ENCODE measurements around the gene TPPP.

The TPPP gene

GRCh38 chr5:664994-665360 lies 28.2 kb downstream of the TPPP start:
- FAIRE-seq (no peak), DNase-seq (ENCODE audit: insufficient read length, low spot score) (no peak)
- no peak for TF ChIP-seq POLR2A (IDR thresholded peaks at IDR 0.05; ENCODE audit: low read depth, low read length)

DNA sequence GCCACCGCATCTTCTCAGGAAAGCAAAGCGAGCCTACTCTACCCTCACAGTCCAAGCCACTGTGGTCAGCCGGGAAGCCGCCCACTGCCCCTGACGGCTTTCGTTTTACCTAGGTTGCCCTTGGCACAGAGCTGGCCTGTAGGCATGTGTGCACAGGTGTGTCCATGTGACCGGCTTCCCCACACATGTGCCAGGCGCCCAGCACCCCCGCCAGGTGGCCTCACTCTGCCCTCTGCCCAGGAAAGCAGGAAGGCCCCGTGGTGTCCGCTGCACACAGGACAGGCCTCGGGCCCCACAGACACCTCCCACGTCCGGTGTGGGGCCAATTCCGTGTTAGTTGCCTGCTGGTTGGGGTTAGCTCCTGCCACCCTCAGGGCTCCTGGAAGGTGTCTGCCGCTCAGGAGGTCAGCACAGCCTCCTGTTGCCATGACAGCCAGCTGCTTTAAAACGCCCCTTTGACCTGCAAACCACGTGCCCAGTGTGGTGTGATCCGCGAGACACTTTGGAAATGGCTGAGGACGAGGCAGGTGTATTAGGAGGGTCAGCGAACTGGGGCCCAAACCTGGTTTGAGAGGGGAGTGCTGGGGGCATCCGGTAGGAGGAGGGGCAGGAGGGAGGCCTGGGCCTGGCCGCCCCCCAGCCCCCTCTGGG lies 28.7 kb downstream of the TPPP start:
- DNase-seq (ENCODE audit: insufficient read length, low spot score), result no peak
- no peak for FAIRE-seq
- TF ChIP-seq PAX5 (IDR thresholded peaks at IDR 0.05; ENCODE audit: insufficient read depth, low read length, severe bottlenecking) (no peak), POLR2A (IDR thresholded peaks at IDR 0.05; ENCODE audit: low read depth, low read length) (no peak), POU2F2 (IDR thresholded peaks at IDR 0.05; ENCODE audit: low read depth, low read length) (no peak), TAF1 (IDR thresholded peaks at IDR 0.05; ENCODE audit: low read depth, low read length) (no peak), SPI1 (IDR thresholded peaks at IDR 0.05; ENCODE audit: low read depth, low read length) (no peak), POLR2AphosphoS5 (IDR thresholded peaks at IDR 0.05; ENCODE audit: low read depth, low read length) (no peak)

- DNase-seq (ENCODE audit: insufficient read length, low spot score) (no peak), FAIRE-seq (no peak)
- TF ChIP-seq PAX5 (IDR thresholded peaks at IDR 0.05; ENCODE audit: insufficient read depth, low read length, severe bottlenecking) (no peak), TAF1 (IDR thresholded peaks at IDR 0.05; ENCODE audit: low read depth, low read length) (no peak), POLR2A (IDR thresholded peaks at IDR 0.05; ENCODE audit: low read depth, low read length) (no peak), SPI1 (IDR thresholded peaks at IDR 0.05; ENCODE audit: low read depth, low read length) (no peak), POLR2AphosphoS5 (IDR thresholded peaks at IDR 0.05; ENCODE audit: low read depth, low read length) (no peak)
Observed at GRCh38 chr5:663436-664342, 29.5 kb downstream of the TPPP start.

GRCh38 chr5:662751-663435 lies 30.3 kb downstream of the TPPP start:
- TF ChIP-seq POLR2A (IDR thresholded peaks at IDR 0.05; ENCODE audit: low read depth, low read length), result no peak
- no peak for TF ChIP-seq POU2F2 (IDR thresholded peaks at IDR 0.05; ENCODE audit: low read depth, low read length)
- no peak for TF ChIP-seq PAX5 (IDR thresholded peaks at IDR 0.05; ENCODE audit: insufficient read depth, low read length, severe bottlenecking)
- no peak for TF ChIP-seq TAF1 (IDR thresholded peaks at IDR 0.05; ENCODE audit: low read depth, low read length)
- TF ChIP-seq SPI1 (IDR thresholded peaks at IDR 0.05; ENCODE audit: low read depth, low read length), result no peak
- no peak for TF ChIP-seq POLR2AphosphoS5 (IDR thresholded peaks at IDR 0.05; ENCODE audit: low read depth, low read length)
- no peak for DNase-seq (ENCODE audit: insufficient read length, low spot score)
- FAIRE-seq, result peak; percentile 73

DNA sequence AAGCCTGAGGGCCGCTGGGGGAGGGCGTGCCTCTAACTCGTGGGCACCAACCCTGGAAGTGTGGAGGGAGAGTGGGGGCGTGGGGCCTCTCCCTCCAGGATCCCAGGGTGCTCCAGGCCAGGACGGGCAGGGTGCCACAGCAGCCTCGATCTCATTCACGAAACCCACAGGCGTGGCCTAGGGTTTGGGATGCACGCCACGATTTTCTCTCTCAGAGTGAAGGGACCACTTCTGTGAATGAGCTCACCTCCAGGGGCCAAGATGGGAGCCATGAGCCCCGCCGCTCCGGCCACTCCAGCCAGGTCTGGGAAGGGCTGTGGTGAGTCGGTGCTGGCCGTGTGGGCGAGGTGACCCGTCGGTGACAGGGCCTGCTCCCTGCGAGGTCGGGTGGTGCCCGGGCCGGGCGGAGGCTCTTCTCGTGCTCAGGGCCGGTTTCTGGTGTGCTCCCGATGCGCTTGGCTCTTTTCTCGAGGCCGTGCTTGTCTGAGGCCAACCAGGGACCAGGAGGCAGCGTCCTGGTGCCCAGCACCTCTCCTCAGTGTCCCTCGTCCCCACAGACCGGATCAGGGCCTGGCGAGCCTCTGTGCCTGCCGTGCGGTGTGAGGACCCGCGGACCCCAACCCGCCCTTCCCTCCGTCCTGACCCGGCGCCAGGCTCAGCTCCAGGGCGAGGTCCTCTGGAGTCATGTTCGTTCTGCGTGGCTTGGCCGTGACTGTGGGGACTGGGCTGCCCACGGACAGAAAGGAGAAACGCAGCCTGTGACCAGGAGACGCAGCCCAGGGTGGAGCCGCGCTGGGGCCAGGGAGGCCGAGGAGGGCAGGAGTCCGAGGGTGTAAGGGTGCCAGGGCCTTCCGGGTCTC lies 31.0 kb downstream of the TPPP start:
- TF ChIP-seq POLR2AphosphoS5 (IDR thresholded peaks at IDR 0.05; ENCODE audit: low read depth, low read length) (no peak), POU2F2 (IDR thresholded peaks at IDR 0.05; ENCODE audit: low read depth, low read length) (no peak), PAX5 (IDR thresholded peaks at IDR 0.05; ENCODE audit: insufficient read depth, low read length, severe bottlenecking) (no peak), SPI1 (IDR thresholded peaks at IDR 0.05; ENCODE audit: low read depth, low read length) (no peak), POLR2A (IDR thresholded peaks at IDR 0.05; ENCODE audit: low read depth, low read length) (no peak), TAF1 (IDR thresholded peaks at IDR 0.05; ENCODE audit: low read depth, low read length) (no peak)
- DNase-seq (ENCODE audit: insufficient read length, low spot score), result no peak
- FAIRE-seq, result no peak

GRCh38 chr5:660491-661030 lies 32.6 kb downstream of the TPPP start:
- TF ChIP-seq POLR2AphosphoS5 (IDR thresholded peaks at IDR 0.05; ENCODE audit: low read depth, low read length), result no peak
- TF ChIP-seq POU2F2 (IDR thresholded peaks at IDR 0.05; ENCODE audit: low read depth, low read length), result no peak
- no peak for TF ChIP-seq TAF1 (IDR thresholded peaks at IDR 0.05; ENCODE audit: low read depth, low read length)
- no peak for TF ChIP-seq SPI1 (IDR thresholded peaks at IDR 0.05; ENCODE audit: low read depth, low read length)
- TF ChIP-seq PAX5 (IDR thresholded peaks at IDR 0.05; ENCODE audit: insufficient read depth, low read length, severe bottlenecking), result no peak
- no peak for TF ChIP-seq POLR2A (IDR thresholded peaks at IDR 0.05; ENCODE audit: low read depth, low read length)
- DNase-seq (ENCODE audit: insufficient read length, low spot score) (no peak), FAIRE-seq (no peak)

- no peak for TF ChIP-seq POLR2AphosphoS5 (IDR thresholded peaks at IDR 0.05; ENCODE audit: low read depth, low read length)
- no peak for TF ChIP-seq POLR2A (IDR thresholded peaks at IDR 0.05; ENCODE audit: low read depth, low read length)
- FAIRE-seq (no peak), DNase-seq (ENCODE audit: insufficient read length, low spot score) (no peak)
Observed at GRCh38 chr5:659496-660263, 33.5 kb downstream of the TPPP start.

- DNase-seq (ENCODE audit: insufficient read length, low spot score) (no peak), FAIRE-seq (no peak)
- TF ChIP-seq POLR2A (IDR thresholded peaks at IDR 0.05; ENCODE audit: low read depth, low read length) (no peak), POU2F2 (IDR thresholded peaks at IDR 0.05; ENCODE audit: low read depth, low read length) (no peak), SPI1 (IDR thresholded peaks at IDR 0.05; ENCODE audit: low read depth, low read length) (no peak), POLR2AphosphoS5 (IDR thresholded peaks at IDR 0.05; ENCODE audit: low read depth, low read length) (no peak), PAX5 (IDR thresholded peaks at IDR 0.05; ENCODE audit: insufficient read depth, low read length, severe bottlenecking) (no peak), TAF1 (IDR thresholded peaks at IDR 0.05; ENCODE audit: low read depth, low read length) (no peak)
Observed at GRCh38 chr5:658103-658502, 35.0 kb downstream of the TPPP start.
